GM12878 (cell line): ENCODE data around the gene CHAF1A.

Experiments used
- CTCF ChIP-seq, 3 experiments: IDR thresholded peaks in 2 of 3; conservative IDR thresholded peaks in 1 of 3; 2 replicates each; pipeline ENCODE4 v1.5.1; 2011; ENCODE audit warnings: low read depth in 3 of 3, low read length in 3 of 3, mild to moderate bottlenecking in 3 of 3, control low read depth in 2 of 3, moderate library complexity in 2 of 3, inconsistent platforms in 1 of 3, mixed read lengths in 1 of 3; ENCODE audit not compliant: control insufficient read depth in 2 of 3, insufficient read depth in 1 of 3; ENCODE audit errors: extremely low read depth in 1 of 3
- EP300 ChIP-seq, 2 experiments: fragments of 150-350 bp in 1 of 2; IDR thresholded peaks; 2 replicates each; pipeline ENCODE4 v1.6.1; 2011 to 2012; ENCODE audit warnings: low read depth in 2 of 2, low read length in 2 of 2, borderline replicate concordance in 1 of 2, improper control_type of control experiment in 1 of 2, inconsistent platforms in 1 of 2; ENCODE audit not compliant: control insufficient read depth in 1 of 2
- EZH2 ChIP-seq: IDR thresholded peaks from 2 replicates; pipeline ENCODE4 v1.6.1; 2012; ENCODE audit warnings: low read depth, mild to moderate bottlenecking, control low read depth, inconsistent platforms, low read length, borderline replicate concordance; ENCODE audit not compliant: control insufficient read depth
- JUNB ChIP-seq: IDR thresholded peaks from 2 replicates; pipeline ENCODE4 v1.6.1; 2016; ENCODE audit warnings: antibody characterized with exemption, mild to moderate bottlenecking
- KDM1A ChIP-seq: fragments of 200-600 bp; sonication (generic); IDR thresholded peaks from 2 replicates; pipeline ENCODE4 v1.6.1; 2016; ENCODE audit warnings: borderline replicate concordance
- MEF2B ChIP-seq: fragments of 450-650 bp; IDR thresholded peaks from 2 replicates; pipeline ENCODE4 v1.6.1; 2018; ENCODE audit warnings: mild to moderate bottlenecking, moderate library complexity; ENCODE audit not compliant: partially characterized antibody, poor library complexity, severe bottlenecking
- REST ChIP-seq: IDR thresholded peaks from 2 replicates; pipeline ENCODE4 v1.6.1; 2012; ENCODE audit warnings: mild to moderate bottlenecking, low read depth, low read length
- RUNX3 ChIP-seq: IDR thresholded peaks from 2 replicates; pipeline ENCODE4 v1.6.1; 2012; ENCODE audit warnings: low read length, inconsistent platforms
- SIN3A ChIP-seq: IDR thresholded peaks from 2 replicates; pipeline ENCODE4 v1.6.1; 2012; ENCODE audit warnings: low read depth, low read length, improper control_type of control experiment
- TCF7 ChIP-seq: IDR thresholded peaks from 2 replicates; pipeline ENCODE4 v1.6.1; 2014; ENCODE audit warnings: antibody characterized with exemption, borderline replicate concordance
- TF ChIP-seq, protein P1 (sequence below): fragments of 150-350 bp; IDR thresholded peaks from 2 replicates; pipeline ENCODE4 v1.6.1; 2016; ENCODE audit warnings: low read depth, low read length
- TF ChIP-seq, protein P2 (sequence below): IDR thresholded peaks from 2 replicates; pipeline ENCODE4 v1.6.1; 2012; ENCODE audit warnings: low read depth, low read length, improper control_type of control experiment
- TF ChIP-seq, protein P3 (sequence below): fragments of 450-650 bp; IDR thresholded peaks from 2 replicates; pipeline ENCODE4 v1.6.1; 2014; ENCODE audit warnings: mild to moderate bottlenecking
- TF ChIP-seq, protein P4 (sequence below): fragments of 450-650 bp; conservative IDR thresholded peaks from 2 replicates; pipeline ENCODE4 v1.6.1; 2017; ENCODE audit warnings: mild to moderate bottlenecking, moderate library complexity

GRCh38 chr19:4391701-4392483 is 10.5 kb upstream of the CHAF1A start:
- TF ChIP-seq JUNB (no peak), EZH2 (no peak), CTCF (IDR thresholded peaks at IDR 0.05 in 2 of 3, conservative IDR thresholded peaks at IDR 0.05 in 1 of 3; ENCODE audit: control insufficient read depth in 2 of 3, extremely low read depth in 1 of 3, insufficient read depth in 1 of 3, low read depth in 3 of 3, low read length in 3 of 3) (no peak), REST (no peak), TCF7 (no peak), EP300 (IDR thresholded peaks at IDR 0.05; ENCODE audit: borderline replicate concordance in 1 of 2, control insufficient read depth in 1 of 2, low read depth in 2 of 2, low read length in 2 of 2) (no peak), SIN3A (no peak), KDM1A (no peak), RUNX3 (no peak), MEF2B (no peak)
- TF ChIP-seq, protein P1, sequence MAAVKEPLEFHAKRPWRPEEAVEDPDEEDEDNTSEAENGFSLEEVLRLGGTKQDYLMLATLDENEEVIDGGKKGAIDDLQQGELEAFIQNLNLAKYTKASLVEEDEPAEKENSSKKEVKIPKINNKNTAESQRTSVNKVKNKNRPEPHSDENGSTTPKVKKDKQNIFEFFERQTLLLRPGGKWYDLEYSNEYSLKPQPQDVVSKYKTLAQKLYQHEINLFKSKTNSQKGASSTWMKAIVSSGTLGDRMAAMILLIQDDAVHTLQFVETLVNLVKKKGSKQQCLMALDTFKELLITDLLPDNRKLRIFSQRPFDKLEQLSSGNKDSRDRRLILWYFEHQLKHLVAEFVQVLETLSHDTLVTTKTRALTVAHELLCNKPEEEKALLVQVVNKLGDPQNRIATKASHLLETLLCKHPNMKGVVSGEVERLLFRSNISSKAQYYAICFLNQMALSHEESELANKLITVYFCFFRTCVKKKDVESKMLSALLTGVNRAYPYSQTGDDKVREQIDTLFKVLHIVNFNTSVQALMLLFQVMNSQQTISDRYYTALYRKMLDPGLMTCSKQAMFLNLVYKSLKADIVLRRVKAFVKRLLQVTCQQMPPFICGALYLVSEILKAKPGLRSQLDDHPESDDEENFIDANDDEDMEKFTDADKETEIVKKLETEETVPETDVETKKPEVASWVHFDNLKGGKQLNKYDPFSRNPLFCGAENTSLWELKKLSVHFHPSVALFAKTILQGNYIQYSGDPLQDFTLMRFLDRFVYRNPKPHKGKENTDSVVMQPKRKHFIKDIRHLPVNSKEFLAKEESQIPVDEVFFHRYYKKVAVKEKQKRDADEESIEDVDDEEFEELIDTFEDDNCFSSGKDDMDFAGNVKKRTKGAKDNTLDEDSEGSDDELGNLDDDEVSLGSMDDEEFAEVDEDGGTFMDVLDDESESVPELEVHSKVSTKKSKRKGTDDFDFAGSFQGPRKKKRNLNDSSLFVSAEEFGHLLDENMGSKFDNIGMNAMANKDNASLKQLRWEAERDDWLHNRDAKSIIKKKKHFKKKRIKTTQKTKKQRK, result no peak
- TF ChIP-seq, protein P2, sequence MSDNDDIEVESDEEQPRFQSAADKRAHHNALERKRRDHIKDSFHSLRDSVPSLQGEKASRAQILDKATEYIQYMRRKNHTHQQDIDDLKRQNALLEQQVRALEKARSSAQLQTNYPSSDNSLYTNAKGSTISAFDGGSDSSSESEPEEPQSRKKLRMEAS, result no peak
- TF ChIP-seq, protein P3, sequence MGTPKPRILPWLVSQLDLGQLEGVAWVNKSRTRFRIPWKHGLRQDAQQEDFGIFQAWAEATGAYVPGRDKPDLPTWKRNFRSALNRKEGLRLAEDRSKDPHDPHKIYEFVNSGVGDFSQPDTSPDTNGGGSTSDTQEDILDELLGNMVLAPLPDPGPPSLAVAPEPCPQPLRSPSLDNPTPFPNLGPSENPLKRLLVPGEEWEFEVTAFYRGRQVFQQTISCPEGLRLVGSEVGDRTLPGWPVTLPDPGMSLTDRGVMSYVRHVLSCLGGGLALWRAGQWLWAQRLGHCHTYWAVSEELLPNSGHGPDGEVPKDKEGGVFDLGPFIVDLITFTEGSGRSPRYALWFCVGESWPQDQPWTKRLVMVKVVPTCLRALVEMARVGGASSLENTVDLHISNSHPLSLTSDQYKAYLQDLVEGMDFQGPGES, result no peak
- TF ChIP-seq, protein P4, sequence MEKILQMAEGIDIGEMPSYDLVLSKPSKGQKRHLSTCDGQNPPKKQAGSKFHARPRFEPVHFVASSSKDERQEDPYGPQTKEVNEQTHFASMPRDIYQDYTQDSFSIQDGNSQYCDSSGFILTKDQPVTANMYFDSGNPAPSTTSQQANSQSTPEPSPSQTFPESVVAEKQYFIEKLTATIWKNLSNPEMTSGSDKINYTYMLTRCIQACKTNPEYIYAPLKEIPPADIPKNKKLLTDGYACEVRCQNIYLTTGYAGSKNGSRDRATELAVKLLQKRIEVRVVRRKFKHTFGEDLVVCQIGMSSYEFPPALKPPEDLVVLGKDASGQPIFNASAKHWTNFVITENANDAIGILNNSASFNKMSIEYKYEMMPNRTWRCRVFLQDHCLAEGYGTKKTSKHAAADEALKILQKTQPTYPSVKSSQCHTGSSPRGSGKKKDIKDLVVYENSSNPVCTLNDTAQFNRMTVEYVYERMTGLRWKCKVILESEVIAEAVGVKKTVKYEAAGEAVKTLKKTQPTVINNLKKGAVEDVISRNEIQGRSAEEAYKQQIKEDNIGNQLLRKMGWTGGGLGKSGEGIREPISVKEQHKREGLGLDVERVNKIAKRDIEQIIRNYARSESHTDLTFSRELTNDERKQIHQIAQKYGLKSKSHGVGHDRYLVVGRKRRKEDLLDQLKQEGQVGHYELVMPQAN, result no peak
